Activated B cell treated with CpG ODN at 0.5 μM for 24 hours (primary cell): ENCODE measurements around the gene XIRP2. TPM values are rescaled to one million over a fixed set of nuclear protein-coding genes. Genes with fewer than 3 reads are reported as not detected.
"Not testable (repeated sequence)": the region's sequence is repeated elsewhere in the genome, so short reads cannot be mapped to it uniquely, and the experiment has no call there.

ENCODE experiments used
- ATAC-seq: fragments of 200-7000 bp; cut with Tn5 transposase; one replicate; pipeline ENCODE4 v1.10.0; 2021; ENCODE audit warnings: low read depth, mild to moderate bottlenecking, moderate library complexity
- CTCF ChIA-PET: fragments of 350-600 bp; sonication (Branson Sonifier 250); formaldehyde crosslinking; loops from one replicate; lab custom pipeline; 2021; ENCODE audit warnings: antibody characterized with exemption; lab: Charles Lee
- POLR2A ChIA-PET: fragments of 350-600 bp; sonication (Branson Sonifier 250); formaldehyde crosslinking; loops from one replicate; lab custom pipeline; 2021; ENCODE audit warnings: antibody characterized with exemption; lab: Charles Lee
- DNase-seq: peaks from one replicate; pipeline ENCODE4 v3.0.0; 2022
- H3K27ac Mint-ChIP-seq: one replicate; pipeline ENCODE4 v1.8.0; 2020; ENCODE audit warnings: mixed read lengths
- H3K27me3 Mint-ChIP-seq: one replicate; pipeline ENCODE4 v1.8.0; 2021; ENCODE audit warnings: mixed read lengths
- H3K36me3 Mint-ChIP-seq: one replicate; pipeline ENCODE4 v1.8.0; 2021; ENCODE audit warnings: low read depth, mixed read lengths
- H3K4me1 Mint-ChIP-seq: one replicate; pipeline ENCODE4 v1.8.0; 2021; ENCODE audit warnings: mixed read lengths
- H3K4me3 Mint-ChIP-seq: one replicate; pipeline ENCODE4 v1.8.0; 2020; ENCODE audit warnings: mild to moderate bottlenecking, mixed read lengths
- H3K9me3 Mint-ChIP-seq: one replicate; pipeline ENCODE4 v1.8.0; 2020; ENCODE audit warnings: mixed read lengths
- intact Hi-C: fragments of 100-400 bp; cut with micrococcal nuclease; formaldehyde crosslinking; loops from one replicate; pipeline ENCODE4 v1.15.1; 2024
- total RNA-seq: library from RNA; stranded (reverse); gene quantifications from 2 replicates; pipeline ENCODE4 v1.2.3, GENCODE V29; 2022
- TF ChIP-seq, protein P1 (sequence below): fragments of 200-600 bp; IDR thresholded peaks from one replicate; pipeline ENCODE4 v1.8.0; 2022; ENCODE audit warnings: antibody characterized with exemption, mild to moderate bottlenecking

The XIRP2 gene
- total RNA-seq, 1 donor from 2014 or later = not detected

DNA sequence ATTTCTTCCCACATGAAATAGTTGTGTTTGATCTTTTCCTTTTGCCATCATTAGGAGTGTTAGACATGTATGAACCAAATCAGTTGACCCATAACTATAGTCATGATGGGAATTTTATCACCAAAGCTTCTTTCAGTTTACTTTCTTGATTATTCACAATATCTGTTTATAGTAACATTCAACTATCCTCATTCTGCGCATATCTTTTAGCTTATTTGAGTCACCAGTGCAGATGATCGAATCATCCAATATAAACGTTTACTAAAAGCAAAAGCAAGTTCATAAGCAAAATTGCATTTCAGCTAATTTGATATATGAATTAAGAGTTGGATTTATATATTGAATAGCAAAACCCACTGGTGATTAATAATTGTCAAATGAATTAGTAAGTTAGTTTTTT, 216.4 kb downstream of the XIRP2 start:
- TF ChIP-seq, protein P1, sequence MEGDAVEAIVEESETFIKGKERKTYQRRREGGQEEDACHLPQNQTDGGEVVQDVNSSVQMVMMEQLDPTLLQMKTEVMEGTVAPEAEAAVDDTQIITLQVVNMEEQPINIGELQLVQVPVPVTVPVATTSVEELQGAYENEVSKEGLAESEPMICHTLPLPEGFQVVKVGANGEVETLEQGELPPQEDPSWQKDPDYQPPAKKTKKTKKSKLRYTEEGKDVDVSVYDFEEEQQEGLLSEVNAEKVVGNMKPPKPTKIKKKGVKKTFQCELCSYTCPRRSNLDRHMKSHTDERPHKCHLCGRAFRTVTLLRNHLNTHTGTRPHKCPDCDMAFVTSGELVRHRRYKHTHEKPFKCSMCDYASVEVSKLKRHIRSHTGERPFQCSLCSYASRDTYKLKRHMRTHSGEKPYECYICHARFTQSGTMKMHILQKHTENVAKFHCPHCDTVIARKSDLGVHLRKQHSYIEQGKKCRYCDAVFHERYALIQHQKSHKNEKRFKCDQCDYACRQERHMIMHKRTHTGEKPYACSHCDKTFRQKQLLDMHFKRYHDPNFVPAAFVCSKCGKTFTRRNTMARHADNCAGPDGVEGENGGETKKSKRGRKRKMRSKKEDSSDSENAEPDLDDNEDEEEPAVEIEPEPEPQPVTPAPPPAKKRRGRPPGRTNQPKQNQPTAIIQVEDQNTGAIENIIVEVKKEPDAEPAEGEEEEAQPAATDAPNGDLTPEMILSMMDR = no peak
- Mint-ChIP-seq H3K9me3 (peaks cover 5% of the 10 kb centered on the region), H3K27ac (no peak overlapping the region), H3K36me3 (no peaks in the 10 kb centered on the region), H3K27me3 (no peaks in the 10 kb centered on the region), H3K4me3 (no peak overlapping the region), H3K4me1 (no peaks in the 10 kb centered on the region)
- DNase-seq = no peak
- ChIA-PET POLR2A (no interaction called here), CTCF (no interaction called here)
- no peak for ATAC-seq
- intact Hi-C loops = no loop called here

GRCh38 chr2:167109682-167110081, 221.4 kb downstream of the XIRP2 start:
- CTCF ChIA-PET, ATAC-seq, H3K27ac Mint-ChIP-seq, H3K4me1 Mint-ChIP-seq, DNase-seq, H3K4me3 Mint-ChIP-seq, intact Hi-C loops, H3K27me3 Mint-ChIP-seq, H3K36me3 Mint-ChIP-seq, H3K9me3 Mint-ChIP-seq, POLR2A ChIA-PET: not testable (repeated sequence)

DNA sequence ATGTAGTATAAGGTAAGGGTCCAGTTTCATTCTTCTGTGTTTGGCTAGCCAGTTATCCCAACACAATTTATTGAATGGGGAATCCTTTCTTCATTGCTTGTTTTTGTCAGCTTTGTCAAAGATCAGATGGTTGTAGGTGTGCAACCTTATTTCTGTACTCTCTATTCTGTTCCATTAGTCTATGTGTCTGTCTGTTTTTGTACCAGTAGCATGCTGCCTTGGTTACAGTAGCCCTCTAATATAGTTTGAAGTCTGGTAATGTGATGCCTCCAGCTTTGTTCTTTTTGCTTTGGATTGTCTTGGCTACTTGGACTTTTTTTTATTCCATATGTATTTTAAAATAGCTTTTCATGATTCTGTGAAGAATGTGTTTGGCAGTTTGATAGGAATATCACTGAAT, 222.1 kb downstream of the XIRP2 start:
- POLR2A ChIA-PET = no interaction called here
- no peak for DNase-seq

DNA sequence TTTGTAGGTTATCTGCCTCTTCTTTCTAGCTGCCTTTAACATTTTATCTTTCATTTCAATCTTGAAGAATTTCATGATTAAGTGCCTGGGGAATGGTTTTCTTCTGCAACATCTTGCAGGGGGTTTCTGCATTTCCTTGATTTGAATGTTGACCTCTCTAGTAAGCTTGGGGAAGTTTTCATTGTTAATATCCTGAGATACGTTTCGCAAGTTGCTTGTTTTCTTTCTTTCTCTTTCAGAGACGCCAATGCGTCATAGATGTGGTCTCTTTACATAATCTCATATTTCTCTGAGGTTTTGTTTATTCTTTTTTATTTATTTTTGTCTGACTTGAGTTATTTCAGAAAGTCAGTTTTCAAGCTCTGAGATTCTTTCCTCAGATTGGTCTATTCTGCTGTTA, 225.7 kb downstream of the XIRP2 start:
- POLR2A ChIA-PET = no interaction called here
- TF ChIP-seq, protein P1 = no peak
- intact Hi-C loops = no loop called here
- CTCF ChIA-PET = no interaction called here
- H3K9me3 Mint-ChIP-seq = peaks cover 4% of the 10 kb centered on the region
- H3K27ac Mint-ChIP-seq = no peak overlapping the region
- no peaks in the 10 kb centered on the region for H3K27me3 Mint-ChIP-seq
- no peaks in the 10 kb centered on the region for H3K36me3 Mint-ChIP-seq
- H3K4me3 Mint-ChIP-seq = no peak overlapping the region
- DNase-seq (no peak), ATAC-seq (no peak)
- no peaks in the 10 kb centered on the region for H3K4me1 Mint-ChIP-seq

More for the DNA sequence above, 222.1 kb downstream of the XIRP2 start:
- H3K4me3 Mint-ChIP-seq = no peak overlapping the region
- no peaks in the 10 kb centered on the region for H3K4me1 Mint-ChIP-seq
- no peaks in the 10 kb centered on the region for H3K27me3 Mint-ChIP-seq
- H3K36me3 Mint-ChIP-seq = no peaks in the 10 kb centered on the region
- no peak overlapping the region for H3K27ac Mint-ChIP-seq
- CTCF ChIA-PET = no interaction called here
- intact Hi-C loops = no loop called here
- TF ChIP-seq, protein P1 = no peak
- no peak for ATAC-seq
- peaks cover 5% of the 10 kb centered on the region for H3K9me3 Mint-ChIP-seq

- DNase-seq = no peak
- Mint-ChIP-seq H3K27ac (no peak overlapping the region), H3K36me3 (no peaks in the 10 kb centered on the region), H3K9me3 (peaks cover 4% of the 10 kb centered on the region), H3K4me1 (no peaks in the 10 kb centered on the region), H3K4me3 (no peak overlapping the region), H3K27me3 (no peaks in the 10 kb centered on the region)
- POLR2A ChIA-PET = no interaction called here
- intact Hi-C loops = no loop called here
- ATAC-seq = no peak
- CTCF ChIA-PET = no interaction called here
- TF ChIP-seq, protein P1 = no peak
Measured at GRCh38 chr2:167115541-167115940, 227.3 kb downstream of the XIRP2 start.

DNA sequence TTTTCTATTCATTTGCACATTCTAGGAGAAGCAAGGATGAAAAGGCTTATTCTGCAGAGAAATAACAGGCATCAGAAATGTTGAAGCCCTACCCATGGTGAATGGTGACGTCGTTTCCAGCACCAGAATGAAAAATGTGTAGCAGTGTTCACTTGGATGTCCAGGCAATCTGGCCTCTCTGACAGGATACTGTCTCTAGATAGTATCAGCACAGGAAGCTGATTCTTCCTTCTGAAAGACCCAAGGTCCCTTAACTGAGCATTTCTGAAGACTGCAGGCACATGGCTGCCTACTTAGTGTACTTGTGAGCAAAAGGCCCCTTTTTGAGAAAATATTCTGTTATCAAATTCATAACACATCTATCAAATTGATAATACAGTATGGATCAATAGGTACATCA, 234.1 kb downstream of the XIRP2 start:
- TF ChIP-seq, protein P1 = no peak

More for the DNA sequence above, 234.1 kb downstream of the XIRP2 start:
- ATAC-seq (no peak), DNase-seq (no peak)
- H3K4me3 Mint-ChIP-seq = no peak overlapping the region
- intact Hi-C loops = no loop called here
- ChIA-PET CTCF (no interaction called here), POLR2A (no interaction called here)
- no peaks in the 10 kb centered on the region for H3K4me1 Mint-ChIP-seq
- H3K27ac Mint-ChIP-seq = no peak overlapping the region
- no peaks in the 10 kb centered on the region for H3K9me3 Mint-ChIP-seq
- H3K27me3 Mint-ChIP-seq = no peaks in the 10 kb centered on the region
- H3K36me3 Mint-ChIP-seq = no peaks in the 10 kb centered on the region
